SH-SY5Y (cell line): ENCODE data around the gene IGF1.

ENCODE experiments used
- GATA2 ChIP-seq: IDR thresholded peaks from 2 replicates; pipeline ENCODE4 v1.6.1; 2011; ENCODE audit warnings: mild to moderate bottlenecking, low read depth, low read length
- GATA3 ChIP-seq: IDR thresholded peaks from 2 replicates; pipeline ENCODE4 v1.6.1; 2011; ENCODE audit warnings: low read depth, mild to moderate bottlenecking, low read length, moderate library complexity

- TF ChIP-seq GATA2 (no peak), GATA3 (no peak)
These were observed 28.8 kb upstream of the IGF1 start for GRCh38 chr12:102509123-102509626.
